Activated CD4-positive, alpha-beta T cell treated with anti-CD3 and anti-CD28 coated beads, Interleukin-2, amount 50 U/mL, for 48 hours (primary cell): ENCODE measurements around the gene C3.
"Not testable (repeated sequence)": the region's sequence is repeated elsewhere in the genome, so short reads cannot be mapped to it uniquely, and the experiment has no call there.

Experiments used
- DNase-seq, 2 experiments: peaks; one replicate each; pipeline ENCODE4 v3.0.0-alpha.2; 2020

Gene C3

GRCh38 chr19:6656390-6656789 lies 64.1 kb downstream of the C3 start:
- DNase-seq: not testable (repeated sequence)

GRCh38 chr19:6654347-6655310 lies 65.8 kb downstream of the C3 start:
- peak; percentile 68 to 78 for DNase-seq

GRCh38 chr19:6652805-6653094 lies 67.7 kb downstream of the C3 start:
- no peak for DNase-seq

GRCh38 chr19:6651965-6652804 lies 68.3 kb downstream of the C3 start:
- DNase-seq: no peak

- DNase-seq: no peak
Observed at GRCh38 chr19:6649185-6649584, 71.3 kb downstream of the C3 start.

- no peak for DNase-seq
Observed at GRCh38 chr19:6648141-6648715, 72.2 kb downstream of the C3 start.

DNA sequence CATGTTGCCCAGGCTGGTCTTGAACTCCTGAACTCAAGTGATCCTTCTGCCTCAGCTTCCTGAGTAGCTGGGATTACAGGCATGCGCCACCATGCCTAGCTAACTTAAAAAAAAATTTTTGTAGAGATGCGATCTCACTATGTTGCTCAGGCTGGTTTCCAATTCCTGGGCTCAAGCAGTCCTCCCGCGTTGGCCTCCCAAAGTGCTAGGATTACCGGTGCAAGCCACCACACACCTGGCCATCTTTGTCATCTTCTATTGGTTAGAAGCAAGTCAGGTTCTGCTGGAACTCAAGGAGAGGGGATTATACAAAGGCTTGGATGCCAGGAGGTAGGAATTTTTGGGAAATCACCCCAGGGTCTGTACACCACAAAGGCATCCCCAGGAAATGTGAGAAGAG lies 75.7 kb downstream of the C3 start:
- no peak for DNase-seq

DNA sequence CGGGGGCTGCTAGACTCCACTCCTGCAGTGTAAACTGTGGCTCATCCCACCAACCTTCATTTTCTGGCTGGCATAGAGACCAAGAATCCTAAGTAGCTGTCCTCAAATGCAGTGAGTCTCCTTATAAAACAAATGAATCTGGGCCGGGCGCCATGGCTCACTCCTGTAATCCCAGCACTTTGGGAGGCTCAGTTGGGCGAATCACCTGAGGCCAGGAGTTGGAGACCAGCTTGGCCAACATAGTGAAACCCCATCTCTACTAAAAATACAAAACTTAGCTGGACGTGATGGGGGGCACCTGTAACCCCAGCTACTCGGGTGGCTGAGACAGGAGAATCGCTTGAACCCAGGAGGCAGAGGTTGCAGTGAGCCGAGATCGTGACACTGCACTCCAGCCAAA lies 80.1 kb downstream of the C3 start:
- not testable (repeated sequence) for DNase-seq

GRCh38 chr19:6639439-6639838 lies 81.0 kb downstream of the C3 start:
- peak in 1 of 2 experiments; percentile 48 for DNase-seq

DNA sequence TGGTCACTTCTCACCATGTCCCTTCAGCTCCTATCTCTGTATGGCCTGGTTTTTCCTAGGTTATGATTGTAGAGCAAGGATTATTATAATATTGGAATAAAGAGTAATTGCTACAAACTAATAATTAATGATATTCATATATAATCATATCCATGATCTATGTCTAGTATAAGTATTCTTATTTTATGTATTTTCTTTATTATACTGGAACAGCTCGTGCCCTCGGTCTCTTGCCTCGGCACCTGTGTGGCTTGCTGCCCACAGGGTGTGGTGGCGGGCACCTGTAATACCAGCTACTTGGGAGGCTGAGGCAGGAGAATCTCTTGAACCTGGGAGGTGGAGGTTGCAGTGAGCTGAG lies 87.0 kb downstream of the C3 start:
- DNase-seq: not testable (repeated sequence)

DNA sequence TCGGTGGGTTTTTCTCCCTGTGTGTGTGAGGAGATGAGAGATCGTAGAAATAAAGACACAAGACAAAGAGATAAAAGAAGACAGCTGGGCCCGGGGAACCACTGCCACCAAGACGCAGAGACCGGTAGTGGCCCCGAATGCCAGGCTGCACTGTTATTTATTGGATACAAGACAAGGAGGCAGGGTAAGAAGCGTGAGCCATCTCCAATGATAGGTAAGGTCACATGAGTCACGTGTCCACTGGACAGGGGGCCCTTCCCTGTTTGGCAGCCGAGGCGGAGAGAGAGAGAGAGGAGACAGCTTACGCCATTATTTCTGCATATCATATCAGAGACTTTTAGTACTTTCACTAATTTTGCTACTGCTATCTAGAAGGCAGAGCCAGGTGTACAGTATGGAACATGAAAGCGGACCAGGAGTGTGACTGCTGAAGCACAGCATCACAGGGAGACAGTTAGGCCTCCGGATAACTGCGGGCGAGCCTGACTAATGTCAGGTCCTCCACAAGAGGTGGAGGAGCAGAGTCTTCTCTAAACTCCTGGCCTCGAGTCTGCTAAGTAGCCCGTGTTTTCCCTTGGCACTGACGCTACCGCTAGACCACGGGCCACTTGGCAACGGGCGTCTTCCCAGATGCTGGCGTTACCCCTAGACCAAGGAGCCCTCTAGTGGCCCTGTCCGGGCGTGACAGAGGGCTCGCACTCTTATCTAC lies 87.5 kb downstream of the C3 start:
- peak; percentile 68 to 76 for DNase-seq

DNA sequence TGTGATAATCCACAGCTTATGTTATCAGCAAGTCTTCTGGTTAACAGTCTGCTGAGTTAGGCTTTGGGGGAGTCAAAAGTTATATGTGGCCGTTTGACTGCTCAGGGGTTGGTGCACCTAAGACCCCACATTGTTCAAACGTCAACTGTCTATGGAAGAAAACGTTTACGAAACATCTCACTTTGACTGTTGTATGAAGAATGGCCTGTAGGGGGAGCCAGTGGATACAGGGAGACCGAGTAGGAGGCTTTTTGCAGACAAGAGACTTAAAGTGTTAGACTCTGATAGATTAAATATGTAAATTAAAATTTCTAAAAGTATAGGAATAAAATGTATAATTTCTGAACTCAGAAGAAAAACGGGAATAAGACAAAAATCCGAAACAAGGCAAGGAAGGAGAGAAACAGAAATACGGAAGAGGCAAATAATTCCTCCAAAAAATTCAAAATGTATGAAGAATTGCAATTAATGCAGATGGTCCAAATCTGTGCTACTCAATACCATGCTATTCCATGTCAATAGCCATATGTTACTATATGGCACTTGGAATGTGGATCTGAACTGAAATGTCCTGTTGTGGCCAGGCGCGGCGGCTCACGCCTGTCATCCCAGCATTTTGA lies 88.3 kb downstream of the C3 start:
- peak; percentile 75 to 84 for DNase-seq
